ENCODE data around the gene SOX30.

SOX30 gene

GRCh38 chr5:157659868-157660660 lies 7.8 kb upstream of the SOX30 start:
- no peak for FAIRE-seq

- no peak for FAIRE-seq
Measured at GRCh38 chr5:157658893-157659292, 6.7 kb upstream of the SOX30 start.

- FAIRE-seq = no peak
Measured at GRCh38 chr5:157657516-157657915, 5.3 kb upstream of the SOX30 start.

- FAIRE-seq = no peak
Measured at GRCh38 chr5:157651623-157652376, 438 bp downstream of the SOX30 start.

- FAIRE-seq = no peak
Measured at GRCh38 chr5:157650991-157651611, 1.1 kb downstream of the SOX30 start.

- FAIRE-seq = no peak
Measured at GRCh38 chr5:157649101-157649500, 3.1 kb downstream of the SOX30 start.

- no peak for FAIRE-seq
Measured at GRCh38 chr5:157648275-157648990, 3.8 kb downstream of the SOX30 start.

- FAIRE-seq = no peak
Measured at GRCh38 chr5:157640406-157641066, 11.7 kb downstream of the SOX30 start.

- FAIRE-seq = no peak
Measured at GRCh38 chr5:157630341-157630740, 21.9 kb downstream of the SOX30 start.

- no peak for FAIRE-seq
Measured at GRCh38 chr5:157626831-157627230, 25.4 kb downstream of the SOX30 start.

- no peak for FAIRE-seq
Measured at GRCh38 chr5:157624144-157624543, 28.1 kb downstream of the SOX30 start.

GRCh38 chr5:157620776-157621175 lies 31.5 kb downstream of the SOX30 start:
- FAIRE-seq = no peak

GRCh38 chr5:157618191-157618765 lies 34.0 kb downstream of the SOX30 start:
- no peak for FAIRE-seq

- FAIRE-seq = no peak
Measured at GRCh38 chr5:157616785-157617184, 35.5 kb downstream of the SOX30 start.

GRCh38 chr5:157613385-157614245 lies 38.6 kb downstream of the SOX30 start:
- no peak for FAIRE-seq

- FAIRE-seq = no peak
Measured at GRCh38 chr5:157612581-157612980, 39.7 kb downstream of the SOX30 start.

GRCh38 chr5:157611571-157612476 lies 40.4 kb downstream of the SOX30 start:
- no peak for FAIRE-seq

GRCh38 chr5:157610990-157611389 lies 41.2 kb downstream of the SOX30 start:
- FAIRE-seq = no peak

- no peak for FAIRE-seq
Measured at GRCh38 chr5:157608972-157609565, 43.2 kb downstream of the SOX30 start.

All from G401.6 (cell line).